CD4-positive, alpha-beta T cell treated with Interleukin-21 for 1 hour (primary cell): ENCODE measurements around the gene PKD1.
A peak's percentile ranks its signal among the peaks of the same experiment; 100 is the strongest.

Source experiments
- DNase-seq: peaks from one replicate; pipeline ENCODE4 v3.0.0-alpha.2; 2020

PKD1 gene

DNA sequence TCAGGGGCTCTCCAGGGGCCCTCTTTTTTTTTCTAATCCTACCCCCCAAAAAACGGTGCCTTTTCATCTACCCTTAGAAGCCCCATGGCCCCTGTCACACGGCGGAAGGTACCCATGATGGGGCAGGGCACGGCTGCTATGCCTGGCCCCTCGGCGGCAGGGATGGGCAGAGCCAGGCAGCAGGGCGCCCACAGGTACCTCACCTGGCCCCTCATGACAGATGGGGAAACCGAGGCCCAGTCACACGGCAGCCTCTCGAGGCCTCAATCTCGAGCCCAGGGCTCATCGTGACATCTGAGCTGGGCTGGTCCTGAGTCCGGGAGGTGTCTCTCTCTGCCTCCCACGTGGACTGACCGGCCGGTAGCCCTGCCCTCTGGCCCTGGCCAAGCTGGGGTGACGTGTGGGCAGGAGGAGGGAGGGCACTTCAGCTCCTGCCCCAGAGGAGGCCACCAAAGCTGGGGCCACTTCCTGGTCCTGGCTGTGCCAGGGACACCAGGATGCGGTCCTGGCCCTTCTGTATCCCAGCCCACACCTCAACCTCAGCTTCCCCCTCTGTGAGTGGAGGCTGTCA, 31.5 kb upstream of the PKD1 start:
- DNase-seq = no peak

DNA sequence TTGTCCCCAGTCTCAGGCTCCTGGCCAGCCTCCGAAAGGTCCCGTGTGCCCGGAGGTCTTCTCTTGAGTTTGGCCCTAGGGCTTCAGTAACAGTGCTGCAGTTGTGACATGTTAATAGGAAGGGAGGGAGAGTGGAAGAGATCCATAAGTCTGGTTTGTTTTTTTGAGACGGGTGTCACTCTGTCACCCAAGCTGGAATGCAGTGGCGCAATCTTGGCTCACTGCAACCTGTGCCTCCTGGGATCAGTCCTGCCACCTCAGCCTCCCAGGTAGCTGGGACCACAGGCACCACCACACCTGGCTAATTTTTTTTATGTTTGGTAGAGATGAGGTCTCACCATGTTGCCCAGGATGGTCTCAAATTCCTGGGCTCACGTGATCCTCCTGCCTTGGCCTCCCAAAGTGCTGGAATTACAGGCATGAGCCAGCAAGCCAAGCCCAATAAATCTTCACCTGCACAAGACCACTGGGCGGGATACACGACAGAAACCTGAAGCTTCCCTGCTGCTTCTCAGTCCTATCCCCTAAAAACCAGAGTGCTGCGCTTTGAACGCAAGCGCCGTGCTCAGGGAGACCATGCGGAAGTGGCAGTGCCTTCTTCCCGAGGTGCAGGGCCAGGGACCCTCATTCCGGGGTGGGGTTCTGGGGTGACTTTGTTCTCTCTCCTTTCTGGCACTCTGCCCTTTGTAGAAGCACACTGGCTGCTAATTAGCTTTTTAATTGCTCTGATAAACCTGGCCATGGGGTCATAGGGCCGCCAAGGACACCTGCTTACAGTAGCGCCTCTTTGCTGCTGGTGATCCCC, 30.8 kb upstream of the PKD1 start:
- DNase-seq = no peak

DNA sequence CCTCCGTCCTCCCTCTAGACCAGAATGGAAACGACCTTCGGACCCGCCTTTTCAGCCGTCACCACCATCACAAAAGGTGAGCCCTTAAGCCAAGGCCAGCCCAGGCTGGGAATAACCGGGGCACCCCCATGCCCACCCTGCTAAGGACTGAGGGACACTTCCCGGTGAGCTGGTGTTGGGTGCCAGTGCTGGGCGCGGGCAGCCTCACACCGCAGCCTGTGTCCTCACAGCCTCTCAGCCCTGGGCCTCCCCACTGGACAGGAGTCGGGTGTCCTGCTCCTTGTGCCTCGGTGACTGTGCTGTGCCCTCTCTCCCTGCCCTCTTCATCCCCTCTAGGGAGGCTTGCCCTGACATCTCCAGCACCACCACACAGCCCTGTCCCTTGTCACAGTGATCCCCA, 30.2 kb upstream of the PKD1 start:
- DNase-seq = no peak

DNA sequence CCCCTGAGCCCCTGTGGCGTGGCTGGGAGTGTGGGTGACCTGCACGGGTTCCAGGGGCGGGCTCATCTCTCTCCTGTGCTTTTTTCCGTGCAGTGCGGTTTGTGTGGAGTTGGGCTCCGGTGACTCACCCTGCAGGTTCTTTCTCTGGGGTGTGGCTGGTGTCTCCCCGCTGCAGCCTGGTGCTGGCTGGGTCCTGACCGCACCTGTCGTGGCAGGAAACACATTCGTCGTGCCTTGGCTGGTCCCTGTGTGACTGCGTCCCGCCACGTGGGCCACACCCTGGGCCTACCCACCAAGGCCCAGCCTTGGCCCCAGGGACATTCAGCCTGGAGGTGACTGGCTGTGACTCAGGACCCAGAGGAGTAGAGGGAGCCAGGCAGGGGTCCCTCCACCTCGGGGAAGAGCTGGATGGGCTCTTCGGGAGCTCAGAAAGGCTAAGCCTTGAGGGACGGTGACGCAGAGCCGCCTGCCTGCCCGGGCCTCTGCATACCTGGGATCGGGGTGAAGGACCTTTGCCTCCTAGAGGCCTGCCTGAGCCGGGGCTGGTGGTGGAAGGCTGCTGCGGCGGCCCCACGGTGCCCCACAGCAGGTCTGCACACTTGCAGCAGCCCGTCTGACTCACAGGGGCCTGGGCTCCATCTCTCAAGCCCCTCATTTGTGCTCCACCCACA, 27.6 kb upstream of the PKD1 start:
- peak; percentile 40 for DNase-seq

DNA sequence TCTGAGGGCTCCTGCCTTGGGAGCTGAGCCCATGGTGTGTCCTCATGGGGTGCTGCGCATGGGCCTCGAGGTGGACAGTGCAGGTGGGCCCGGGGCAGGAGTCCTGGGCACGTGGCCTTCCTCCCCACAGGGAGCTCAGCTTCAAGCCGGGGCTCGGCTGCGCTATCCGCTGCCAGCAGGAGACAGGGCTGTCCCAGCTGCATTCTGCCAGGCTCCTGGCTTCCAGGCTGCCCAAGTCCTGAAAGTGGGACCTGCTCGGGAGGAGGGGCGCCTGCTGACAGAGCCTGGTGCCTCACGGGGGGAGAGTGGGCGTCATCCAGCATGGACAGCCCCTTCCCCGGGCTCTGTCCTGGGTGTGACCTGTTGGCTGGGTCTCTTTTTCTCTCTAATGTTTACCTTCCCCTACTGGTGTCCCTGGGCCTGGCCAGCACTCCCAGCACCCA, 27.0 kb upstream of the PKD1 start:
- no peak for DNase-seq

DNA sequence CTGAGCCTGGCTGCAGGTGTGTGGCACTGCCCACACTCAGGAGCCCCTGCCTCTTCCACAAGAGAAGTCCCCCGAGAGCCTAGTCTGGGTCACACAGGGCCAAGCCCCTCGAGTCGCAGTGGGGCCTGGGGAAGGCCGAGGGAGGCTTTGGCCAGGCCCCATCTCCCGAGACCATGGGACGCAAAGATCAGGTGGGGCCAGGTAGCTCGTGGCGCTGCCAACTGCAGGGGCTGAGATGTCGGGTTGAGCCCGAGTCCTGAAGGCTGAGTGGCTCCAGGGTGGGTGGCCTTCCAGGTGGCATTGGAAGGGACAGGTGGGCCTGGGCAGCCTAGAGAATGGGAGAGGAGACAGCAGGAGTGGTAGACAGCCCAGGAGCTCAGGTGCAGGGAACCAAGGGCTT, 26.2 kb upstream of the PKD1 start:
- DNase-seq = no peak

DNA sequence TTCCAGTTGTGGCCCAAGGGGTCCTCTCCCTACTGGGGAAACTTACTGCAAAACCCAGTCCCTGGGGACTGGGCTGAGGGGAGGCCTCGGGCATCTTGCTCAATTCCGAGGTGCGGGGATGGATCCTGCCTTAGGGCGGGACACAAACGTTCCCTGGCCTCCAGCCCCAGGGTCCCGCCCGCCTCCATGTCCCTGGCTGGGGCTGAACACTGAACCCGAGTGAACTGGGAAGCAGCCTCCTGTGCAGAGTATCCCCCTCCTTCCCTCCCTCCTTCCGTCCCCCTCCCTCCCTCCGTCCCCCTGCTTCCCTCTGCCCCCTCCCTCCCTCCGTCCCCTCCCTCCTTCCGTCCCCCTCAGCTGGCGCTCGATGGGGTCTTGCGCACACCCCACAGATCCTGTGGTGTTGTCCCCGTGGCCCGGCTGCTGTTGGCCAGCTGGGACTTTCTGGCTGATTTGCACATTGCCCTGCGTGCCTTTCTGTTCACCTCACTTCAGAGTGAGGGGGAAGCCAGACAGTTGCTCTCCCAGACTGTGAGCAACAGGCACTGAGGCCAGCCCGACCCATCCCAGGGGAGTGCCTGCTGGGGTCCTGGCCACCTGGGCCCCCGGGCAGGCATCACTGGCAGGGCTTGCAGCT, 25.3 kb upstream of the PKD1 start:
- DNase-seq = no peak

DNA sequence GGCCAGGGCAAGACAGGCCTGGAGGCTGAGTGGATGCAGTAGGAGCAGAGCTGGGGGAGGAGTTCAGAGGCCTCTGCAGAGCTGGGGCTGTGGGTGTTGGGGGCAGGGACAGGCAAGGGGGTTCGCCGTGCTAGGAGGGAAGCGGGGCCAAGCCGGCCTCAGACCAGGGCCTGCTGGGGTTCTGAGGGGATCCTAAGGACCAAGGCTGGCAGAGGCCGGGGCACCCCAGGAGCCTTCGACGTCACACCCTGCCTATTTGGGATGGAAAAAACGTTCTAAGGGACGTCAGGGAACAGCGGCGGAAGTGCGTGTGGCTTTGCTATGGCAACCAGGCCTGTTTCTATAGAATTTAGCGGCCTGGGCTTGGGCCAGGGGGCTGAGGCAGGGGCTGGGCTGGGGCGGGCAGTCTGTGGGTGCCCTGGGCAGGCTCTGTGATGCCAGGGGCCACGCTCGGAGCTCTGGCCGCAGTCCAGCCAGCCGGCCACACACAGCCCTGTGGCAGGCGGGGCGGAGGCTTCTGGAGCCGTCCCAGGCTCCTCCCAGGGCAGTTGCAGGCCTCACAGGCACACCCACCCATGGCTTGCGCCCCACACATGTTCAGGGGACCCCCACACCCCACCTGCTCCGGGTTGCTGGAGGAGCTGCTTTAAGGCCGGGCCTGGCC, 23.6 kb upstream of the PKD1 start:
- no peak for DNase-seq

DNA sequence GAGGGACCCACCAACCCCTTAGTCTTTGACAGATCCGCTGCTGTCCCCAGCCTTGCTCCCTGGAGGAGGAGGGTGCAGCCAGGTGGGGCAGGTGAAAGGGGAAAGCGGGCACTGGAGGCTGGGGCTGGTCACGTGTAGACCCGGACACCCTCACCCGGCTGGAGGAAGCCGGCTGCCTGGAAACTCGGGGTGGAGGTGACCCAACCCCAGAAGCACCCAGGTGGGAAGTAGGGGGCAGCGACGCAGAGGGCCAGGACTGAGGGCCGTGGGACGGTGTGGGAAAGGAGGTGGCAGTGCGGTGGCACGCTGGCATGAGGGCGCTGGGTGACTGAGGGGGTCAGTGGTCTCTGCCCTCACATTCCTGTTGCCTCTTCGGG, 22.6 kb upstream of the PKD1 start:
- DNase-seq = no peak

DNA sequence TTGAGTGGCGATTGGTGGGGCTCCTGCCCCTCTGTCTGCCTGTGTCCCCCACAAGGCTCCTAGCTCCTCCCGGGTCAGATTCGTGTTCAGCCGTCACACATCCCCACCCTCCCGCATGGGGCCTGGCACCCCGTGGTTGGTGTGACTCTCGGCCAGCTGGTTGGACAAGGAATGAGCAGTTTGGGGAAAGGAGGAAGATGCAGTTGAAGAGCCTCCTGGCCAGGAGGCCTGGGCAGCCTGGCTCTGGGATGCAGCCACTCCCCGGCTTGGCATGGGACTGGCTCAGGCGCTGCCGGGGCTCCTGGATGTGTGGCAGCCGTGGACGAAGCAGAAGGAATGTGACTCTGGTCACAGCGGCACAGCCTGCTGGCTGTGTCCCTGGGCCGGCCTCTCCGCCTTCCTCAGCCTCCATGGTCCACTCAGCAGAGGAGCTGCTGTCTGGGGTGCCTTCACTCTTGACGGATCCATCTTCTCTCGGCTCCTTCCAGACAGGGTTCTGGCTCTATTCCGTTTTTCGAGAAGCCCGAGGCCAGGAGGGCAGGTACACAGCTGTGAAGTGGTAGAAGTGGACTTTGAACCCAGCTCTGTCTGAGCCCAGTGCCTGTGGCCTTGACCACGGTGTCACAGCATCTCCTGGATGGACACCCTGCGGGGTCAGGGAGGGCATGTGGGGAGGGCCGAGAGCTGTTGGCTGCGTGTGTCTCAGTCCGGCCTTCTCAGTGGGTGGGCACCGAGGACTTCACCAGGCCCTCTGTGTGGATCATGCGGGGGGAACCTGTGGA, 22.0 kb upstream of the PKD1 start:
- DNase-seq = no peak

DNA sequence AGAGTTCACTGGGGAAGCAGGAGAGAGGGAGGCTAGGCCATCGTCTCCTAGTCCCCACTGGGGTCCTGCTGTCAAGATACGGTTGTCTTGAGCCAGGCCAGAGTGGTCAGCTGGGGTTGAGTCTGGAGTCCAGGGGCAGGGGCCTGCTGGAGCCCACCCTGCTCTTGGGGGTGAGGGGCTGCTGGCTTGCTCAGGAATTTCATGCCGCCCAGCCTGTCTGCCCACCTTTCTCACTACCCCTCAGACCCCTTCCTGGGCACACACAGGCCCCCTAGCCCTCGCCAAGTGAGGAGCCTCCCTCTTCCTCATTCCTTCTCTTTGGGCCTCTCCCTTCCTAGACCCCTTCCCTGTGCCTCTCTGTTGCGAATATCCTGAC, 21.1 kb upstream of the PKD1 start:
- DNase-seq = no peak

DNA sequence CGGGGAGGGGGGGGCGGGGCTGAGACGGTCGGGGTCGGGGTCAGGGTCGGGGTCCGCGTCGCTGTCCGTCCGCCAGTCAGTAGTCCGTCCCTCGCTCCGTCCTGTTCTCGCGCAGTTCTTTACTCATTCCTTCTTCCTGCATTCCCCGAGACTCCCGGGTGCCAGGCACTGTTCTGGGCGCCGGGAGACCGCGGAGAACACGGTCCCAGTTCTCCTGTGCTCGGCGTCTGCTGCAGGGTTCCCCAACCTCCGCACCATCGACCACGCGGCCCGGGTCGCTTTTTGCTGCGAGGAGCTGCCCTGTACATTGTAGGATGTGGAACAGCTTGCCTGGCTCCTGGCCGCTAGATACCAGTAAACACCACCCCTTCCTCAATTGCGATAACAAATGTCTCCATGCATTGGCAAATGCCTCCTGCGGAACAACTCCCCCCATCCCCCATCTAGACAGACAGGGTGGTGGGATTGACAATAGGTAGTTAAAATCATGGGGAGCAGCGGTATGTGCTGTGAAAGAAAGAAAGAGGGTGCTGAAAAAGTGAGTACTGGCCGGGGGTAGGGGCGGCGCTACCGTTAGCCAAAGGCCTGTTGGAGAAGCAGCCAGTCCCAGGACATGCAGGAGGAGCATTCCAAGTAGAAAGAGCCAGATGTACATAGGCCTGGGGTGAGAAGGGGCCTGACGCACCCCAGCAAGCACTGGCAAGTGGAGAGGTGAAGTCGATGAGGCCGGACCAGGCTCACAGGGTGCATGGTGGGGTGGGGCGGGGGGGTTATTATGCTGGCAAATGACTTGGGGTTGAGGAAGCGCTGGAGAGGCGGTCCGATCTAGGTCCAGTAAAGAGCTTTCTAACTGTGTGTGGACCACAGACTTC, 20.5 kb upstream of the PKD1 start:
- DNase-seq = no peak

DNA sequence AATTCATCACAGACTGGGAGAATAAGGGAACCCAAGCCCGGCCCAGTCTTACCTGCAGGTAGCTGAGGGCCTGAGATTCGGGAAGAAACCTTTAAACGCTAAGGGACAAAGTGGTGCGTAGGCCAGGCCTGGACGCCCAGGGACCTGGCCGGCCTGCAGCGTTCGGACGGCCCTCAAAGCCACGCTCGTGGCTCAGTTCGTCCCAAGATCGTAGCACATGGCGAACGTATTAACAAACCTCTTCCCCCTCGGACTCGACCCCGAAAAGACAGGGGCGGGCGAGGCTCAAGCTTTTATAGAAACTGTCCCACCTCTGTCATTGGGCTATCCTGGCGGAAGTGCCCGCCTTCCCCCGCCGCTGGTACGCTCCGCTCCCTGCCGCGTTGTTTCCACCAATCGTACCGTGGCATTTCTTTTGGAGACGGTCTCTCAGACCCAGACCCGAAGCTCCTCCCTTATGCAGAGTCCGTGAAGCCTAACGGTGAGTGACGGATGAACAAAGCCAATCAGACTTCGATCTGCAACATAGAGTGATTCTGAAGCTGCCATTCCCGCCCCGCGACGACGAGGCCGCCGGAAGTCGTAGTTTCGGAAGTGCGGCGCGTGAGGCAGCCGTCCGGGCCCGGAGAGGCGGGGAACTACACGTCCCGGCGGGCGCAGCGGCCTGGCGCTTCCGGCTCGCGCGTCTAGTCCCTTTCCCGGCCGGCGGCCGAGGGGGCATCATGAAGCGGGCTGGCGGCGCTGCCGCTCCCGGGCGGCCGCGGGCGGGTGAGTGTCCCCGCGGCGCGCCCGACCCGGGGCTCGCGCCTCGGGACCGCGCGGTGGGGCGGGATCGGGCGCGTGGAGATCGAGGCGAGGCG, 19.6 kb upstream of the PKD1 start, which contains the start of gene TRAF7:
TRAF7 (plus strand) TSS at position 692 of the 860 bp plus-strand sequence. CDS start 8,139 bp downstream, outside the sequence.
- peak; percentile 100 for DNase-seq

DNA sequence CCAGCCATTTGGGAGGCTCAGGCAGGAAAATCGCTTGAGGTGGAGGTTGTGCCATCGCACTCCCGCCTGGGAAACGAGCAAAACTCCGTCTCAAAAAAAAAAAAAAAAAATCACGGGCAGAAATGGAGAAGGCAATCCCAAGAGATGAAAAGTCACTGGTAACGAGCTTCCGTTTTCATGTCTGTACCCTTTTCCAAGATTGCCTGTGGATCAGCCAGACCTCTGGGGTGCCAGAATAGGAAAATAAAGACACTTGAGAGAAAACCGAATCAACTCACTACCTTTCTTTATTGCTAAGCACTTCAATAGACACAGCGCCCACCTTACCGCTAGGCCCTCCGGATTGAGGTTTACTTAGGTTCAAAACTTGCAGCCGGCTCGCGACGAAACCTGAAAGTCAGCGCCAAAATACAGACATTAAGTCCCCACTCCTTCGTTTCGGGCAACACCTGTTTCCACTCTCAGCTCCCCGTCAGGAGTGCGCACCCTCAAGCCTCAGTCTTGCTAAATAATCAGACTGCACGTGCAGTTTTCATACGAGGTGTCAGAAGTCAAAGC, 18.9 kb upstream of the PKD1 start:
- no peak for DNase-seq

DNA sequence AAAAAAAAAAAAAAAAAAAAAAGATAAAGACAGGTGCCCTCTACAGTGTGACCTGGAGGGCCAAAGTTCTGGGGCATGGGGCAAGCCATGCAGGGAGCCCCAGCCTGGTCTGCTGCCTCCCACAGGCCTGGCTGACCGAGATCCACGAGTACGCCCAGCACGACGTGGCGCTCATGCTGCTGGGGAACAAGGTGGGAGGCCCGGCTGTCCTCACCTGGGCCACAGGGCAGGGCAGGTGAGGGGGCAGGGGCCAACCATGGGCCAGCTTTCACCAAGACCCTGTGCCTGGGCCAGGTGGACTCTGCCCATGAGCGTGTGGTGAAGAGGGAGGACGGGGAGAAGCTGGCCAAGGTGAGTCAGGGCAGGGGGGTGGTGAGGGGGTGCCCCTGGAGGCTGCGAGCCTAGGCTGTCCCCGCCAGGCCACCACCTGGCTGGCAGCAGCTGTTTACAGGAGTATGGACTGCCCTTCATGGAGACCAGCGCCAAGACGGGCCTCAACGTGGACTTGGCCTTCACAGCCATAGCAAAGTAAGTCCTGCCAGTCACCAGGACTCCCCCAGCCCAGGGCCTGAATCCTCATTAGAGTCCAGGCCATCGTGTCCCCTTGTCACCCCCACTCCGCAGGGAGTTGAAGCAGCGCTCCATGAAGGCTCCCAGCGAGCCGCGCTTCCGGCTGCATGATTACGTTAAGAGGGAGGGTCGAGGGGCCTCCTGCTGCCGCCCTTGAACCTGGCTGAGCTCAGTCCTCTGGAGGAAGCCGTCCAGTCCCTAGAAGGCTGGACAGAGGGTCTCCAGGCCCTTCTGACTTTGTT, 17.2 kb upstream of the PKD1 start:
- no peak for DNase-seq

DNA sequence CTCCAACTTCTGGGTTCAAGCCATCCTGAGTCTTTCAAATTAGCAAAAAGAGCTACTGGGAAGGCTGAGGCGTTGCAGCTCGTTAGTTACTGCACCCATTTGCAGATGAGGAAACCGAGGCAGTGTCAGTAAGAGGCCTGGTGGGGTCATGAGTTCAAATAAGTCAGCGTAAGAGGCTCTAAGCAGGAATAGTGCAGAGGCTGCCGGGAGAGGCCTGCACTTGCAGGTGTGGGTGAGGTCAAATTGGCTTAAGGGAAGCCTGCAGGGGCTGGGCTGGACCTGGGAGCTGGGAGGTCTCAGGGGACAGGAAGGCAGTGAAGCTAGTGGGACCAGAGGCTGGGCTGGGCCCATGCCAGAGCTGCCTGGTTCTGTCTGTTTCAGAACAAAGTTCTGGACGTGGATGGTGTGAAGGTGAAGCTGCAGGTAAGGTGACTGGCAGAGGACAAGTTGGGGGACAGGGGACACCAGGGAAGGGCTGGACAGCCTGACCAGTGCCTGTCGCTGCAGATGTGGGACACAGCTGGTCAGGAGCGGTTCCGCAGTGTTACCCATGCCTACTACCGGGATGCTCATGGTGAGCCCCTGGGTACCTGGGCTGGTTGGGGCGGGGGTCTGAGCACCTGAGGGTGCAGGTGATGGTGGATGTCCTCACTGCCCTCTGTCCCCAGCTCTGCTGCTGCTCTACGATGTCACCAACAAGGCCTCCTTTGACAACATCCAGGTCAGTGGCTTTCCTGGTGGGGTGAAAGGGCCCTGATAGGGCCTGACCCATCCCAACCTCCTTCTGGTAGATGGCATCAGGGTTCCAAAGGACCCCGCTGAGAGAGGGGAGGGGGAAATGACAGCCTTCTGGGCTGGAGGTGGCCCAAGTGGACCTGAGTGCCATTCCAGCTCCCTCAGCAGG, 15.7 kb upstream of the PKD1 start:
- no peak for DNase-seq

DNA sequence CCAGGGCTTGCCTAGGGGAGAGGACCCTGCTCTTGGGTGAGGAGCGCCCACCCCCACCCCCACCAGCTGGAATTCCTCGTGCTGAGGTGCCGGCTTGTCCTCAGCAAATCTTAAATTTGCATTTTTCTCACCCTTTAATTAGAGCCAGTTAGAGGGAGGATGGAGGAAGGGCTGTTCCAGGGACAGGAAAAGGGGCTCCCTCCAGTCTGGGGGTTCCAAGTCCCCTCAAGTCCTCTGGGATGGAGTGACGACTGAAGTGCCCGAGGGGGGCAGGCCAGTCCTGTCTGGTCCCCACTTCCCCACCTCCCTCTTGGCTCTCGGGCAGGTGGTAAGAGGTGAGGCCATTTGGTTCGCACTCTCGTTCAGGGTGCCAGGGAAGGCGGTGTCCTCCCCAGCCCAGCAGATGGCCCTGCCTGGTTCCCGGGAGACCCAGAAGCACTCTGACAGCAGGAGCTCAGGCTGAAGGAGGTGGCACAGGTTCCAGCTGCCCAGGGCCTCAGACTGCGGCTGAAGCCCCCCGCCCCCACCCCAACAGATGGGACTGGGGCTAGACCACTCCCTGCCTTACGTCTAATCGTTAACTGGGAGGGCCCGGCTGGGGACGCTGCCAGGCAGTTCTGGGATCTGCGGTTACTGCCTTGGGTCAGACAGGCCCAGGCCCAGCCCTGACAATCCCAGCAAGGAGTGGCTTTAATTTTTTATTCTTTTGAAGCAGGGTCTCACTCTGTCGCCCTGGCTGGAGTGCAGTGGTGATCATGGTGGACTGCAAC, 14.9 kb upstream of the PKD1 start:
- DNase-seq = no peak
